ENCODE measurements around the gene RAB3C. TPM values are rescaled to one million over a fixed set of nuclear protein-coding genes. Genes with fewer than 3 reads are reported as not detected.
"Not testable (repeated sequence)": the region's sequence is repeated elsewhere in the genome, so short reads cannot be mapped to it uniquely, and the experiment has no call there.

The RAB3C gene
- total RNA-seq, 1 donor from 2014 or later: 0.92 TPM

DNA sequence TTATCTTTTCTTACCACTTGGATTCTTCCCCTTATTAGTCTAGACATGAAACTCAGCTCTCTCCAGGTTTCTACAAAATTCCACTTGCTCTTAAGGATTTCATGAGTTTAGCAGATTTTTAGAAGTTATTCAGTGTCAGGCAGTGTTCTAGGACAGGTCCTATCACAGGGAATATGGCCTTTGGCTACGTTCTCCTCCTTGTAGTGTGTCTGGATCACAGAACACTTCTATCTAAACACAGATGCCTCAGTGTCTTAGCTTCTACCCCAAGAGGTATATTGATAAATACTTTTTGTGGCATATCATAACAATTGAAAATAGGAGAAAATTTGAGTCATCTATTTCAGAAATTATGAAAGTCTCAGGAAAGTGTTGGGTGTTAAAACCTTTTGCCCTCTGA lies 15.6 kb downstream of the RAB3C start:
- intact Hi-C loops (cut with DNase I): no loop called here
- ATAC-seq (no peak), DNase-seq (ENCODE audit: missing footprints) (no peak)

GRCh38 chr5:58599217-58599616 lies 16.3 kb downstream of the RAB3C start:
- DNase-seq (ENCODE audit: missing footprints) (no peak), ATAC-seq (no peak)
- intact Hi-C loops (cut with DNase I): no loop called here

DNA sequence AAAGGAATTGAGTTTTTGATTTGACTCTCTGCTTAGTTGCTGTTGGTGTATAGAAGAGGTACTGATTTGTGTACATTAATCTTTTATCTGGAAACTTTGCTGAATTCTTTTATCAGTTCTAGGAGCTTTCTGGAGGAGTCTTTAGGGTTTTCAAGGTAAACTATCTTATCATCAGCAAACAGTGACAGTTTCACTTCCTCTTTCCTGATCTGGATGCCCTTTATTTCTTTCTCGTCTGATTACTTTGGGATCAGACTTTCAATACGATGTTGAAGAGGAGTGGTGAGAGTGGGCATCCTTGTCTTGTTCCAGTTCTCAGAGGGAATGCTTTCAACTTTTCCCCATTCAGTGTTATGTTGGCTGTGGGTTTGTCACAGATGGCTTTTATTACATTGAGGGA lies 17.7 kb downstream of the RAB3C start:
- DNase-seq (ENCODE audit: missing footprints); intact Hi-C loops (cut with DNase I): not testable (repeated sequence)

GRCh38 chr5:58602889-58603288 lies 20.0 kb downstream of the RAB3C start:
- DNase-seq (ENCODE audit: missing footprints); ATAC-seq; intact Hi-C loops (cut with DNase I): not testable (repeated sequence)

More for the DNA sequence above, 17.7 kb downstream of the RAB3C start:
- ATAC-seq: not testable (repeated sequence)

GRCh38 chr5:58606064-58606463 lies 23.2 kb downstream of the RAB3C start:
- DNase-seq (ENCODE audit: missing footprints): no peak
- ATAC-seq: no peak
- intact Hi-C loops (cut with DNase I): no loop called here

- intact Hi-C loops (cut with DNase I): no loop called here
- DNase-seq (ENCODE audit: missing footprints): no peak
- ATAC-seq: no peak
Observed at GRCh38 chr5:58615972-58616371, 33.1 kb downstream of the RAB3C start.

GRCh38 chr5:58617241-58617640 lies 34.4 kb downstream of the RAB3C start:
- DNase-seq (ENCODE audit: missing footprints) (no peak), ATAC-seq (no peak)
- intact Hi-C loops (cut with DNase I): no loop called here

- intact Hi-C loops (cut with DNase I): no loop called here
- ATAC-seq: no peak
- no peak for DNase-seq (ENCODE audit: missing footprints)
Observed at GRCh38 chr5:58620336-58620735, 37.5 kb downstream of the RAB3C start.

DNA sequence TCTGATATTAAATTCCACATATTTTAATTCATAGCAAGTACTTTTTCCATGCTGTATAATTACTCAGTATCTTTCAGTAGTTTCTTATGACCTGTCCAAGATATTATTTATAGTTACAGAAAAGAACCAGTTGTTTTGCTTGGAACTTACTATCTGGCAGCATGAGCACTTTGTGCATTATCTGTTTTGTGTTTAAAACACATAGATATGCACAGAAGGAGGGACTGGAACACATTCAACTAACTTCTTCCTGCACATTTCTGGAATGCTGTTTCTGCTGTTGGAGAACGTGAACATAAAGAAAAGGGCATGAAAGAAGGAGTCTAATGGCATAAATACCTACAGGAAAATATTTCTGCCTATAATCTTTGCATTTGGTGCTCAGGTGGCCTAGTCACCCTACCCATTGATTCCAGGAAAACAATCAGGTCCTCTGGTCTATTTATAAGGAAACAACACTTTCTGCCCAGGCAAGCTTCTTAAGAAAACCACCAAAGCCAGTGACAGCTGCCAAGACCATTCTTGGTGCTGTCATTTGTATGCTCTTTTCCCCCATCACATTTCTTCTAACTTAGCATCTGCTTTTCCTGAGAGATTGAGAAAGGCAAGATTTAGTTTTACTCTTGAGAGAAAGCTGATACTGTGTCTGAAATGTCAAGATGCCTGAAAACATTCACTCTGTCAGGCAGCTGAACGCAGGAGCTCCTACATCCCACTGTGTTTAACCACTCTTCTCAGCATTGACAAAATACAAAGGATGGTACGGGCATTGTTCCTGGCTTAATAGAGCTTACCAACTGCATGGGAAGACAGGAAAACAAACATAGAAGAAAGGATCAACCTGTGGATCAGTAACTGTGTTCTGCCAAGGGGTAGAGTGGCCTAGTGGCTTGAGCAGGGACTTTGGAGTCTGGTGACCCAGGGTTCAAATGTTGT lies 40.3 kb downstream of the RAB3C start:
- no peak for ATAC-seq
- no peak for DNase-seq (ENCODE audit: missing footprints)
- intact Hi-C loops (cut with DNase I): no loop called here

DNA sequence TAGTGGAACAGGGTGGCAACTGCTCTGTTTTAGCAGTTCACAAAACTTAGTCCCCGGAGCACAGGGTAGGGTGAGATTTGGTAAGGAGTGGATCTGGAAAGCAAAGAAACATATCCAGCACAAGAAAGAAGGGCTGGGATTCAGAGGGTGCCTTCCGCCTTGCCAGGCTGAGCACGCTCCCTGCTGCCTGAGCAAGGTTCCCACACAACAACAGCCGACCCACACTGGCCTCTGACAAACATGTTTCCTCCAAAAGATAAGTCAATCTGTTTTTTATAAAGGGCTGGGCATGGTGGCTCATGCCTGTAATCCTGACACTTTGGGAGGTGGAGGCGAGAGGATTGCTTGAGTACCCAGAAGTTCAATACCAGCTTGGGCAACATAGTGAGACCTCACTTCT lies 45.8 kb downstream of the RAB3C start:
- ATAC-seq (no peak), DNase-seq (ENCODE audit: missing footprints) (no peak)
- intact Hi-C loops (cut with DNase I): no loop called here

DNA sequence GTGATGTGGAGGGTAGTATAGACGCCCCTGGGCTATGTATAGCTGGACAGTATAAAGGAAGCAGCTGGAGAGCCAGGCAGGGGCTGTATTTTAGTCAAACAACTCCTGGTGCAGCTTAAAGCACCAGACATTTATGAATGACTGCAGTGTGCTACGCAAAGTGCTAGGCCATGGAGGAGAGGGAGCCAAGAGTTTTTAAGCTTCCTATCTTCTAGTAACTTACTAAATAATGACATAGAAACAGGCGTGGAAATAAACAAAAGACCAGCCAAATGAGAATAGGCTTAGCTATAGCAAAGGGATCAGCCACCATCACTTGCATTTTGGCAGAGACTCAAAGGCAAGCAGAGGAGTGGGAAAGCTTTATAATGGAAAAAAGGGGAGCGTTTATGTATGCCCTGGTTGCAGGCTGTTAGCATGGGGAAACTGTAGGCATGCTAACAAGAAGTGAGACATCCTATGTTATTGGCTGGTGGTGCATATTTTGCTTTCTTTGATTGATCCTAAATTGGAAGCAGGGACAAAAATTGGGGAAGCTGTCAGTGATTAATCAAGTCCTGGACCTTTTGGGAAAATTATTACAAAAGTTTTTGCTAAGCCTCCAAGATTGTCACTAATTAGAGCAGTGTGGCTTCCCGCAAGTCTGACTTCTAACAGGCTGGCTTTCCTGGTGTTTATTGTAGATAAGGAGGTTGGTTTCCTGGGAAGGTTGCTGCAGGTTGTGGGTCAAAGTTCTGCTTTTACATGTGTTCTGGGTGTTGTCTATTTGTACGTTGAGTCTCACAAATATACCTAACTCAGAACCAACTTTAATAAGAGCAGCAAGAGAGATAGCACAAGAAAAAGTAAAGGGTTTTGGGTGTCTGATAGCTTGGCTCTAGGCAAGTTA lies 46.6 kb downstream of the RAB3C start:
- intact Hi-C loops (cut with DNase I): no loop called here
- no peak for DNase-seq (ENCODE audit: missing footprints)
- no peak for ATAC-seq

DNA sequence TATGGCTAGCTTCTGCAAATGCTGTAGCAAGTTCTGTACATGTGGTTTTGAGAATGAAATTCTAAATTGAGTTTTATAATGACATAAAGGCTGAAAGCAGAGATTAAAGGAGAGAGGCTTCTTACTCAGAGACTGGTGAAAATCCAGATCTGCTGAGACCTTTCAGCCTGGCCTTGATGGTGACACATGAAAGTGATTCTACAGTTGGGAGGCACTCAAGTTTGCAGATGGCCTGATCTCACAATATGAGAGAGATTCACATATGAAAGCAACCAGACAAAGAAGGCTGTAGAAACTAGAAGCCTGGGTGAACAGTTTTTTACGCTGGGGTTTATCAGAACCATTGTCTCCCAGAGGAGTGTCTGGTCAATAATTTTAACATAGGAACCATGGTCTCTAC lies 49.0 kb downstream of the RAB3C start:
- ATAC-seq (no peak), DNase-seq (ENCODE audit: missing footprints) (no peak)
- intact Hi-C loops (cut with DNase I): no loop called here

GRCh38 chr5:58635416-58635815 lies 52.5 kb downstream of the RAB3C start:
- DNase-seq (ENCODE audit: missing footprints) (no peak), ATAC-seq (no peak)
- intact Hi-C loops (cut with DNase I): no loop called here

- intact Hi-C loops (cut with DNase I): no loop called here
- ATAC-seq (no peak), DNase-seq (ENCODE audit: missing footprints) (no peak)
Observed at GRCh38 chr5:58640011-58640410, 57.1 kb downstream of the RAB3C start.

- intact Hi-C loops (cut with DNase I): no loop called here
- DNase-seq (ENCODE audit: missing footprints) (no peak), ATAC-seq (no peak)
Observed at GRCh38 chr5:58641533-58641932, 58.7 kb downstream of the RAB3C start.

DNA sequence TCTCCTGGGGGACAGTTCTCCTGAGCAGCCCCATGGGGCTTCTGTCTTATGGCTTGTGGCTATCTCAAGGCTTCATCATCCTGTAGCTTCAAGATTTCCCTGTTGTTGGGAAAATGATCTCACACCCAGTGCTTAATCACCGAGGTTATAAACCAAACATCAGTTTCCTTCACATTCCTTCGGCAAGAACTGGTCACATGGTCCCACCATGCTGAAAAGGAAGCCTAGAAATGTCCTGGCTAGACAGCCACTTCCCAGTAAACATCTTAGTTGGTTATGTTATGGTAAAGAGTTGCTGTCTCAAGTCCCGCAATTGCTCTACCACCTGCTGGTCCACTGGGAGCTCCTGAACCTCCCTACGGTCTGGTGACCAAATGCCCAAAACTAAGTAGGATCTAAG lies 66.0 kb downstream of the RAB3C start:
- intact Hi-C loops (cut with DNase I): no loop called here

GRCh38 chr5:58649716-58650115 lies 66.8 kb downstream of the RAB3C start:
- intact Hi-C loops (cut with DNase I): no loop called here
- ATAC-seq (no peak), DNase-seq (ENCODE audit: missing footprints) (no peak)

More for the DNA sequence above, 66.0 kb downstream of the RAB3C start:
- ATAC-seq: no peak
- DNase-seq (ENCODE audit: missing footprints): no peak

DNA sequence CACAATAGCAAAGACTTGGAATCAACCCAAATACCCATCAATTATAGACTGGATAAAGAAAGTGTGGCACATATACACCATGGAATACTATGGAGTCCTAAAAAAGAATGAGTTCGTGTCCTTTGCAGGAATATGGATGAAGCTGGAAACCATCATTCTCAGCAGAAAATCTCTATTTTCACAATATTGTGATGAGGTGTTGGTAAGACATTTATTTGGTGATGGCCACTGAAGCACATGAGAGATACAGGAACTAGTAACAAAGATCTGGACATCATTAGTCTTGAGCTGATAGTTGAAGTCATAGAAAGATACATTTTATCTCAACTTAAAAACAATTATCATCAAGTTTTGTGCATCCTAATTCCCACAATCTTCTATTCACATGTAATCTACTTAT lies 70.6 kb downstream of the RAB3C start:
- intact Hi-C loops (cut with DNase I): no loop called here
- DNase-seq (ENCODE audit: missing footprints) (no peak), ATAC-seq (no peak)

DNA sequence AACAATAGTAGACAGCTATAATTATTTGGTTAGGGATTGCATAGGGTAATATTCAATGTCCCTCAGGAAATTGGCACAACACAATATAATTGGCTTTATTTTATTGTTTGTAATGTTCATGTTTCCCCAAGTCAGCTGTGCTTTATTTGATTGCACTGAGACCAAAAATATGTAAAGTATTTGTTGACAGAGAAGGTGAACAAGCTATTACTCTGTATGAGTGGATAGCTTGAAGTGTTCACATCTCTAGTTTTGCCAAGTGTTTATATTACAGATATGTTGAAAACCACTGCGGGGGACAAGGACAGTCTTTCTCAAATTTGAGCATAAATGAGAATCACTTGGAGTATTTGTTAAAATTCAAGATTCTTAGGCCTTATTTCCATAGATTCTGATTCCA lies 83.3 kb downstream of the RAB3C start:
- ATAC-seq: no peak
- no peak for DNase-seq (ENCODE audit: missing footprints)
- intact Hi-C loops (cut with DNase I): no loop called here
